ENCODE results near the gene CAMTA1.
"Not testable (repeated sequence)": the region's sequence is repeated elsewhere in the genome, so short reads cannot be mapped to it uniquely, and the experiment has no call there.

The CAMTA1 gene

DNA sequence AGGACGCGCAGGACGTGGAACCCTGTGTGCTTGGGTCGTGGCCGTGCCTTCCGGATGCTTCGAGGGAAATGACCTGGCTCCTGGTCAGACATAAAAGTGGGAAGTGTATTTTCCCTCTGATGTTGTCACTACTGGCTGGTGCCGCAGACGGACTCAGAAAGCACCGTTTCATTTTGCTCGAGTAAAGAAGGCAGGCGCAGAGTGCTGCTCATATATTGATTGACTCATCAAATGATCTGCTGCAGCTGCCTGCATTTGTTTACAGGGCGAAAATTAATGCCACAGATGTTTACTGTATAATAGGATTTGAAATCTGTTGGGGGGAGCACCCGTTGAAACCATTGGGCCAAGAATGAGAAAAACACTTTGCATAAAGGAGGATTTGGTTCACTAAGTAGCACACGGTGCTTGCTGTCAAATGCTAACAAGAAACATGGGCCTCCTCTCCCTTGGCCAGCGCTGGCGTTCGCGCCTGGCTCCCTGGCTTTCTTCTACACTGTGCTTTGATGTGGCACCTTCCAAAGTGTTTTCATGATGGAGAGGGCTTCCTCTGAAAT, 365.5 kb downstream of the CAMTA1 start:
- no peak for DNase-seq (ENCODE audit: low spot score)

GRCh38 chr1:7151978-7152377, 366.7 kb downstream of the CAMTA1 start:
- no peak for DNase-seq (ENCODE audit: low spot score)

DNA sequence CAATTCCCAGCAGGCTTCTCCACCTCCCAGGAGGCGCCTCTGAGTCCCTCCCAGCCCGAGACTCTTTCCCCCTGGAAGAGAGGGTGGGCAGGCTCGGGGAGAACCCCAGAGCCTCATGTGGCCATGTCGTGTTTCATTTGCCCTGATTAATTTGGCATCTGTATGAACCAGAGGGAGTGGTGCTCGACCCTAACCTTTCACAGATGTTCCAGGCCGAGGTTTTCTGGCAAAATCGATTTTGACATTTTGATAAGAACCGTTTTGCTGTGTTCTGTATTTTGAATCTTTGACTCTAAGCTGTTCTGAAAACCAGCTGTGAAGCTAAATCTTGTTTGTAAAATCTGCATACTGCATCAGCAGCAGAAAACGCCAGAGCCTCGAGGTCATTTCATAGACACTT, 367.4 kb downstream of the CAMTA1 start:
- DNase-seq (ENCODE audit: low spot score) = no peak

DNA sequence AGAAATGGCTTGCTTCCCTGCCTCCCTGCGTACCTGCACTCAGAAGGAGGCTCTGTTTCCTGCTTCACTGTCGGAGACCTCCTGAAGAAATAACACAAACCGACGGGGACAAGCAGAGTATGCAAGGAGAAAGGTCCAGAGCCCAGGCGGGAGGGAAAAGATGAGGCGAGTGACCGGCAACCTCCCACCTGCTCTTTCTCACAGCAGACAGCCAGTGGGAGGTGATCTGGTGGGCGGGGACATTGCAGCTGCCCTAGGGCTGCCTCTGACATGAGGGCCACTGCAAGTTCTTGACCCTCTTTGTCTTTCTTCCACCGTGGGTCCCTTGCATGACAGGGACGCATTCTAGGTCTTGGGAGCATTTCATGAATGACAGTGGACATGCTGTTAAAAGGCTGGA, 368.2 kb downstream of the CAMTA1 start:
- DNase-seq (ENCODE audit: low spot score) = no peak

GRCh38 chr1:7159116-7159781, 374.0 kb downstream of the CAMTA1 start:
- no peak for DNase-seq (ENCODE audit: low spot score)

GRCh38 chr1:7168554-7168953, 383.3 kb downstream of the CAMTA1 start:
- DNase-seq (ENCODE audit: low spot score) = not testable (repeated sequence)

DNA sequence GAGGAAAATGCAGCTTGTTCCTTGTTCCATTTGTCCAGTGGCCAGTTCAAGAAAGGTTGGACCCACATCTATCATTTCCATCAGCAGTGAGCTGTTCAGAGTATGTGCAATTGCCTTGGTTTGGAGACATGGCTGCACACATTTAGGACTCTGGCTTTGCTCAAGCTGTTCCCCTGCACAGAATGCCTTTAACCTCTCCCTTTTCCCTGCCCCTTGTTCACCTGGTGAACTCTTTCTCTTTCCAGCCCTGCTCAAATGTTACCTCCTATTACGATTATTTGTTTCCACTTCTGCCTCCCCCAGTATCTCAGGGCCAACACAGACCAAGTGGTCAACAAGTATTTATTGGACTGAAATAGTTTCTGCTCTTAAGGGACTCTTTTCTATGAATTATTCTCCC, 385.9 kb downstream of the CAMTA1 start:
- DNase-seq (ENCODE audit: low spot score) = no peak

GRCh38 chr1:7171574-7171973, 386.3 kb downstream of the CAMTA1 start:
- DNase-seq (ENCODE audit: low spot score) = no peak

DNA sequence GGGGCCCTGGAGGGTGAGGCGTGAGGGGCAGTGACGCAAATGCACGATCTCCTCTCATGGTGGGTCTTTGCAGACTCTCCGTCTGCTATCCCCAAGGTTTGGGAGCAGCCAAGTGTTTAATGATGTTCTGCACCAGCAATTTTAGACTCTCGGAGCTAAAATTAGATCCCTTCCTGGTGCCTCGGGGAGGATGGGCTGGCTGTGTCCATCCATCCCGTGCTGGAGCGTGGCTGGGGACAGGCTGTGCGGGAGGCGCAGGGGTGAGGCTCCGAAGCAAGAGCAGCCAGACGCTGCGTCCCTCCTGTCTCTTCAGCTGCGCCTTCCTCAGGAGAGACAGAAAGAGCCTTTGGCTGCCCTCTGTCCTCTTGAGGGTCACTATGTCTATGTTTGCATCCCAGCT, 387.6 kb downstream of the CAMTA1 start:
- DNase-seq (ENCODE audit: low spot score) = no peak

GRCh38 chr1:7174561-7174960, 389.3 kb downstream of the CAMTA1 start:
- no peak for DNase-seq (ENCODE audit: low spot score)

GRCh38 chr1:7174980-7175906, 390.0 kb downstream of the CAMTA1 start:
- no peak for DNase-seq (ENCODE audit: low spot score)

GRCh38 chr1:7177021-7177420, 391.8 kb downstream of the CAMTA1 start:
- no peak for DNase-seq (ENCODE audit: low spot score)

- no peak for DNase-seq (ENCODE audit: low spot score)
Observed at GRCh38 chr1:7177438-7178146, 392.3 kb downstream of the CAMTA1 start.

- DNase-seq (ENCODE audit: low spot score) = no peak
Observed at GRCh38 chr1:7178336-7178735, 393.1 kb downstream of the CAMTA1 start.

DNA sequence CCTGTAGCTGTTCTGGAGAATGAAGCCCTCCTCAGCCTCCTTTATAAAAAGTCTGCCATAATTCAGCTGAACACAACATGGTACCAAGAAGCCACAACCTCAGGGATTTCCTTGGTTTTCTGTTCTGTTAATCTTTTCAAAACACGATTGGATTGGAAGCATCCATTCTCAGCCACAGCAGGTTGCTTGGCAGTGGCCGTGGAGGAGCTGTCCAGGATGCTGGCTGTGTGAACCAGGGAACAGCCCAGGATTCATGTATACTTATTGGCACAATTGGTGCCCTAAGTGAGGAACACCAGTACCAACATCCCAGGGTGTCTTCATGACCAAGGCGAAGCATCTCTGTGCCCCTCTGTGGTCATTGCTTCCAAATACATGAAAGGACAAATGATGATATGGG, 393.5 kb downstream of the CAMTA1 start:
- no peak for DNase-seq (ENCODE audit: low spot score)

GRCh38 chr1:7185721-7186120, 400.5 kb downstream of the CAMTA1 start:
- no peak for DNase-seq (ENCODE audit: low spot score)

- no peak for DNase-seq (ENCODE audit: low spot score)
Observed at GRCh38 chr1:7186382-7187111, 401.3 kb downstream of the CAMTA1 start.

- DNase-seq (ENCODE audit: low spot score) = no peak
Observed at GRCh38 chr1:7187112-7187493, 401.8 kb downstream of the CAMTA1 start.

DNA sequence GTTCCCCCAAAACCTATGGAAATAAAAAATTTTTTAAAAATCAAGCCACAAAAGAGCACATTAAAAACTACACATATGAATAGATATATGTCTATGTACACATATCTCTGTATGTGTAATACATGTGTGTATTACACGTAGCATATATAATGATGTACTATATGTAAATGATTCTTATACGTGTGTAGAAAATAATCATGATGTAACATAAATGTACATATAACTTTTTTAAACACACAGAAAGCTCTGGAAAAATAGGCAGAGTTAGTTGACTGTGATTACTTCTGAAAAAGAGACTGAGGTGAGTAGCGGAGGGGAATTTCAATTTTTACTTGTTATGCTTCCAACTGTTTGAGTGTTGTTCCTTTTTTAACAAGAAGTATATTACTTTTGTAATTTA, 405.0 kb downstream of the CAMTA1 start:
- DNase-seq (ENCODE audit: low spot score) = no peak

GRCh38 chr1:7192453-7192852, 407.2 kb downstream of the CAMTA1 start:
- no peak for DNase-seq (ENCODE audit: low spot score)

DNA sequence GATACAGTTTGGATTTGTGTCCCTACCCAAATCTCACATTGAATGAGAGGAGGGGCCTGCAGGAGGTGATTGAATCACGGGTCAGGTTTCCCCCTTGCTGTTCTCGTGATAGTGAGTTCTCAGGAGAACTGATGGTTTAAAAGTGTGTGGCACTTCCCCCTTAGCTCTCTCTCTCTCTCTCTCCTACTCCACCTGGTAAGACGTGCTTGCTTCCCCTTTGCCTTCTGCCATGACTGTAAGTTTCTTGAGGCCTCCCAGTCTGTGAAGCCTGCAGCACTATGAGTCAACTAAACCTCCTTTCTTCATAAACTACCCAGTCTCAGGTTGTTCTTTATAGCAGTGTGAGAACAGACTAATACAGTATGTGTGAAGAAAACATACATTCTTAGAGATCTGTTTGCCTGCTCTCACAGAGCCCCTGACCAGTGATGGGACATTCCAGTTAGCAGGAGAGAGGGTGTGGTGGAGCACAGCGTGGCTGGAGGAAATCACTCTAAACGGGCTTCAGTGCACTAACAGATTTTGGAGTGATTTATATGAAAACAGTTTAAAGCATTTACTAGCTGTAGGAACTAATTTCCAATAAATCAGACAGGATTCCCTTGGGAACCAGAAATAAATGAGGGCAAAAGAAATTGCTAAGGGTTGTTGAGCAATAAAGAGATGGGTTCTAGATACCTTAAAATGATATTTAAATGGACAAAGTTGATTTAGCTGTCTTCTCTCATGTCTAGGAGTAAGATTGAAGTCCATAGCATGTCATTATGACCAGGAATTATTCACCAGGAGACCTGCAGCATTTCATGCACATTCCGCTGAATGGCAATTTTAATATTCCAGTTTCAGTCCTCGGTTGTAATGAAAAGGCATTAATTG, 411.0 kb downstream of the CAMTA1 start:
- no peak for DNase-seq (ENCODE audit: low spot score)
